HepG2 (cell line): ENCODE data around the gene PXK. TPM values are rescaled to one million over a fixed set of nuclear protein-coding genes. Genes with fewer than 3 reads are reported as not detected.

Source experiments
- AHDC1 ChIP-seq: sonication (generic); formaldehyde crosslinking; IDR thresholded peaks from 2 replicates; pipeline ENCODE4 v1.5.1; 2020; ENCODE audit warnings: mild to moderate bottlenecking, missing genetic modification reagents, borderline replicate concordance
- ARID3A ChIP-seq: IDR thresholded peaks from 2 replicates; pipeline ENCODE4 v1.6.1; 2012; ENCODE audit warnings: low read depth, low read length, improper control_type of control experiment
- BRD4 ChIP-seq: sonication (generic); formaldehyde crosslinking; IDR thresholded peaks from 2 replicates; pipeline ENCODE4 v1.4.0; 2020; ENCODE audit warnings: missing genetic modification reagents
- FOXM1 ChIP-seq: sonication (generic); formaldehyde crosslinking; IDR thresholded peaks from 2 replicates; pipeline ENCODE4 v1.5.0; 2020; ENCODE audit warnings: missing genetic modification reagents
- HIC2 ChIP-seq: sonication (generic); formaldehyde crosslinking; IDR thresholded peaks from 2 replicates; pipeline ENCODE4 v1.9.0; 2022; ENCODE audit warnings: low read depth, missing genetic modification reagents
- MBNL3 ChIP-seq: fragments of 250-450 bp; sonication (Bioruptor Pico); conservative IDR thresholded peaks from 2 replicates; pipeline ENCODE4 v1.8.0; 2022; ENCODE audit warnings: mild to moderate bottlenecking, inconsistent platforms
- MED8 ChIP-seq: sonication (generic); formaldehyde crosslinking; IDR thresholded peaks from 2 replicates; pipeline ENCODE4 v1.8.1; 2023; ENCODE audit warnings: mild to moderate bottlenecking, missing genetic modification reagents; ENCODE audit not compliant: insufficient replicate concordance
- NCOA1 ChIP-seq: sonication (generic); formaldehyde crosslinking; IDR thresholded peaks from 2 replicates; pipeline ENCODE4 v1.9.0; 2021; ENCODE audit warnings: missing genetic modification reagents
- NCOA5 ChIP-seq: sonication (generic); formaldehyde crosslinking; IDR thresholded peaks from 2 replicates; pipeline ENCODE4 v1.4.0; 2020; ENCODE audit warnings: missing genetic modification reagents
- PTBP1 ChIP-seq: fragments of 200-400 bp; formaldehyde crosslinking; IDR thresholded peaks from 2 replicates; pipeline ENCODE4 v1.6.1; 2018; ENCODE audit warnings: low read length, low read depth; ENCODE audit not compliant: poor library complexity, severe bottlenecking
- ZBTB49 ChIP-seq: sonication (generic); formaldehyde crosslinking; IDR thresholded peaks from 2 replicates; pipeline ENCODE4 v1.4.0; 2020; ENCODE audit warnings: missing genetic modification reagents, borderline replicate concordance
- ZNF619 ChIP-seq: sonication (generic); formaldehyde crosslinking; IDR thresholded peaks from 2 replicates; pipeline ENCODE4 v1.4.0; 2020; ENCODE audit warnings: mild to moderate bottlenecking, missing genetic modification reagents
- ZNF629 ChIP-seq: sonication (generic); formaldehyde crosslinking; conservative IDR thresholded peaks from 2 replicates; pipeline ENCODE4 v1.5.0; 2020; ENCODE audit warnings: missing genetic modification reagents
- ZNF660 ChIP-seq: sonication (generic); formaldehyde crosslinking; IDR thresholded peaks from 2 replicates; pipeline ENCODE4 v1.5.1; 2020; ENCODE audit warnings: mild to moderate bottlenecking, low read depth, missing genetic modification reagents, borderline replicate concordance
- ZNF780A ChIP-seq: sonication (generic); formaldehyde crosslinking; IDR thresholded peaks from 2 replicates; pipeline ENCODE4 v1.8.0; 2022; ENCODE audit warnings: mild to moderate bottlenecking, missing genetic modification reagents, moderate library complexity
- polyA plus RNA-seq, 8 experiments: library from polyadenylated mRNA; depleted of rRNA in 3 of 8; stranded (reverse) in 7 of 8; unstranded in 1 of 8; fragments of >200 nt; fragmentation: Illumina TruSeq in 4 of 8; extraction: Trizol in 4 of 8; gene quantifications; 2 replicates each; pipeline versions ENCODE4 v1.2.1 to v1.2.3, GENCODE V29; 2011 to 2016; ENCODE audit warnings: low read depth in 4 of 8, missing spikeins in 1 of 8, mixed read lengths in 1 of 8; ENCODE audit not compliant: insufficient read depth in 1 of 8
- total RNA-seq, 5 experiments: library from RNA; depleted of rRNA; stranded (reverse); fragments of >200 nt; fragmentation: Illumina TruSeq; extraction: Trizol; gene quantifications; 2 replicates each; pipeline ENCODE4 v1.2.3, GENCODE V29; 2016; ENCODE audit warnings: low read depth in 1 of 5
- TF ChIP-seq, protein P1 (sequence below): sonication (generic); formaldehyde crosslinking; IDR thresholded peaks from 2 replicates; pipeline ENCODE4 v1.4.0; 2020; ENCODE audit warnings: missing genetic modification reagents

Gene PXK
- total and polyA plus RNA-seq, 2 of the 13 experiments (the other 11 are each of a cell fraction or from before 2014, with no cell fraction given) = 6.4 to 18.6 TPM

GRCh38 chr3:58433400-58434167 lies 100.9 kb downstream of the PXK start, which contains the start of gene PDHB (continued):
- TF ChIP-seq AHDC1 (CRISPR knock-in tag) (peak; percentile 54; the same call in 1 of the 2 replicates), NCOA1 (CRISPR knock-in tag) (peak; percentile 68; the same call in 1 of the 2 replicates), PTBP1 (no peak), MED8 (CRISPR knock-in tag) (peak; percentile 43), NCOA5 (no peak), ZNF780A (peak; percentile 53; the same call in 1 of the 2 replicates), ZNF629 (no peak), ARID3A (no peak), FOXM1 (CRISPR knock-in tag) (no peak), MBNL3 (CRISPR knock-in tag) (no peak), ZNF660 (CRISPR knock-in tag) (no peak), ZNF619 (0 out of 2 replicates have a peak, but pooled peaks have one; percentile 40), BRD4 (CRISPR knock-in tag) (peak; percentile 91), HIC2 (CRISPR knock-in tag) (0 out of 2 replicates have a peak, but pooled peaks have one; percentile 54), ZBTB49 (CRISPR knock-in tag) (peak; percentile 85; the same call in 1 of the 2 replicates)
- TF ChIP-seq, protein P1, sequence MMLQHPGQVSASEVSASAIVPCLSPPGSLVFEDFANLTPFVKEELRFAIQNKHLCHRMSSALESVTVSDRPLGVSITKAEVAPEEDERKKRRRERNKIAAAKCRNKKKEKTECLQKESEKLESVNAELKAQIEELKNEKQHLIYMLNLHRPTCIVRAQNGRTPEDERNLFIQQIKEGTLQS (CRISPR knock-in tag) = peak; percentile 21; the same call in 1 of the 2 replicates
